Measurements from ENCODE around the gene LETM1. TPM values are rescaled to one million over a fixed set of nuclear protein-coding genes. Genes with fewer than 3 reads are reported as not detected.

Gene LETM1
- total and polyA plus RNA-seq, 4 donors = 21.7 to 47.1 (median 26.8) TPM

GRCh38 chr4:1856943-1857699, 1.2 kb upstream of the LETM1 start:
- DNase-seq (peak in 1 of 3 donors; percentile 41), ATAC-seq (ENCODE audit: insufficient read depth, low FRiP score) (no peak)
- peaks cover 0 to 2% (median 0%) of the 10 kb centered on the region in 4 donors for H3K36me3 ChIP-seq (ENCODE audit: control insufficient read depth in 4 of 4, insufficient read depth in 4 of 4, low read length in 4 of 4)
- peaks cover 2 to 28% (median 5%) of the 10 kb centered on the region in 5 donors for H3K4me1 ChIP-seq (ENCODE audit: control insufficient read depth in 5 of 5, insufficient read depth in 5 of 5, low read length in 5 of 5)
- peak overlapping the region; percentile 76 to 91 for H3K27ac ChIP-seq (ENCODE audit: low read depth in 1 of 2, low read length in 1 of 2)
- peak overlapping the region; percentile 90 for H3K4me3 ChIP-seq
- WGBS, 2 donors = 26 to 29% methylated on average over 29 to 32 of the region's 32 CpGs
- TF ChIP-seq, protein P1, sequence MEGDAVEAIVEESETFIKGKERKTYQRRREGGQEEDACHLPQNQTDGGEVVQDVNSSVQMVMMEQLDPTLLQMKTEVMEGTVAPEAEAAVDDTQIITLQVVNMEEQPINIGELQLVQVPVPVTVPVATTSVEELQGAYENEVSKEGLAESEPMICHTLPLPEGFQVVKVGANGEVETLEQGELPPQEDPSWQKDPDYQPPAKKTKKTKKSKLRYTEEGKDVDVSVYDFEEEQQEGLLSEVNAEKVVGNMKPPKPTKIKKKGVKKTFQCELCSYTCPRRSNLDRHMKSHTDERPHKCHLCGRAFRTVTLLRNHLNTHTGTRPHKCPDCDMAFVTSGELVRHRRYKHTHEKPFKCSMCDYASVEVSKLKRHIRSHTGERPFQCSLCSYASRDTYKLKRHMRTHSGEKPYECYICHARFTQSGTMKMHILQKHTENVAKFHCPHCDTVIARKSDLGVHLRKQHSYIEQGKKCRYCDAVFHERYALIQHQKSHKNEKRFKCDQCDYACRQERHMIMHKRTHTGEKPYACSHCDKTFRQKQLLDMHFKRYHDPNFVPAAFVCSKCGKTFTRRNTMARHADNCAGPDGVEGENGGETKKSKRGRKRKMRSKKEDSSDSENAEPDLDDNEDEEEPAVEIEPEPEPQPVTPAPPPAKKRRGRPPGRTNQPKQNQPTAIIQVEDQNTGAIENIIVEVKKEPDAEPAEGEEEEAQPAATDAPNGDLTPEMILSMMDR (IDR thresholded peaks at IDR 0.05; ENCODE audit: control extremely low read depth, extremely low read depth) = no peak
- no peaks in the 10 kb centered on the region for H3K27me3 ChIP-seq (ENCODE audit: control insufficient read depth in 3 of 3, insufficient read depth in 3 of 3, low read length in 2 of 3)
- peak overlapping the region in 1 of 2 donors; percentile 11 for H3K9ac ChIP-seq (ENCODE audit: insufficient read depth in 1 of 2, low read length in 2 of 2)
- H3K9me3 ChIP-seq (ENCODE audit: control insufficient read depth in 4 of 4, insufficient read depth in 3 of 4, low read length in 3 of 4) = no peaks in the 10 kb centered on the region

DNA sequence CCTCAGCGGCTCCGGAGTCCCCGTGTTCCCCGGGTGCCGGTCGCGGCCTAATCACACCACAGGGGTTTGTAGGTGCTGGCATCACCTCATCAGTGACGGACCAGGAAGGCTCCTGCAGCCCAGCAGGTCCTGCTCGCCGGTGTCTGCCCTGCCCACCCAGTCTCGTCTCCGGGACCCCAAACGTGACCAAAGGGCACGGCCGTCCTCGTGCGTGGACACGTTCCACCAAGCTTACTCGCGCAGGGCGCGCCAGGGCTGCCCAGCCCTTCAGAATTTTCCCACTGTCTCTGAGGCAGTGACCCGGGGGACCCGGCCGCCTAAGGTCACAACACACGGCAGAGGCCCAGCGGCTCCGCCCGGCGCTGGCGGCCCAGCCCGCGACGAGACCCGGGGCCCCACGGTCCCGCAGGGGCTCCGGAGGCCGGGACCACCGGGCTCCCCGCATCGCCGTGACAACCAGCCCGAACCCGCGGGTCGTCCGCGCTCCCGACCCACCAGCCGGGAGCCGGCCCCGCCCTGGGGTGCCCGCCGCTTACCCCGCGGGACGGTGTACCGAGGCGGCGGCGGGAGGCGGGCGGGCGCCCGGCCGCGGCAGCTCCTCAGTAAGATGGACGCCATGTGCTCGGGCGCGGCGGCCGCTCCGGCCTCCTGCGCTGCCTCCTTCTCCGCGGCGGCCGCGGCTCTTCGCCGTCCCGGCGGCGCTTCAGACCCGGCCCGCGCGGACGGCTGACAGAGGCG, 454 bp downstream of the LETM1 start:
- ATAC-seq (ENCODE audit: insufficient read depth, low FRiP score) = peak; percentile 9
- 1% methylated on average over 76 to 92 of the region's 92 CpGs for WGBS, 2 donors
- Histone ChIP-seq H3K27ac (ENCODE audit: low read depth in 1 of 2, low read length in 1 of 2) (peak overlapping the region; percentile 91 to 95), H3K4me1 (ENCODE audit: control insufficient read depth in 5 of 5, insufficient read depth in 5 of 5, low read length in 5 of 5) (peaks cover 2 to 29% (median 12%) of the 10 kb centered on the region in 5 donors), H3K9ac (ENCODE audit: insufficient read depth in 1 of 2, low read length in 2 of 2) (peak overlapping the region; percentile 37 to 38), H3K4me3 (peak overlapping the region; percentile 90), H3K36me3 (ENCODE audit: control insufficient read depth in 4 of 4, insufficient read depth in 4 of 4, low read length in 4 of 4) (peaks cover 0 to 2% (median 0%) of the 10 kb centered on the region in 4 donors), H3K27me3 (ENCODE audit: control insufficient read depth in 3 of 3, insufficient read depth in 3 of 3, low read length in 2 of 3) (no peaks in the 10 kb centered on the region), H3K9me3 (ENCODE audit: control insufficient read depth in 4 of 4, insufficient read depth in 3 of 4, low read length in 3 of 4) (no peaks in the 10 kb centered on the region)
- TF ChIP-seq, protein P1 (IDR thresholded peaks at IDR 0.05; ENCODE audit: control extremely low read depth, extremely low read depth) = no peak
- no peak for DNase-seq

DNA sequence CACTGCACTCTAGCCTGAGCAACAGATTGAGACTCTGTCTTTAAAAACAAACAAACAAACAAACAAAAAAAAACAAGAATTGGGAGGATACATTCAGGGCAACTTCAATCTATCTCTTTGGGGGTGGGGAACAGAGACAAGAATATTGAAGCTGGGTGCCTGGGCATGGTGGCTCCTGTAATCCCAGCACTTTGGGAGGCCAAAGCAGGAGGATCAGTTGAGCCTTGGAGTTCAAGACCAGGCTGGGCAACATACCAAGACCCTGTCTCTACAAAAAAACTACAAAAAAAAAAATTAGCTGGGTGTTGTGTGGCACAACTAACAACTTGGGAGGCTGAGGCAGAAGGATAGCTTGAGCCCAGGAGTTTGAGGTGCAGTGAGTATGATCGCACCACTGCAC, 1.2 kb downstream of the LETM1 start:
- no peak for ATAC-seq (ENCODE audit: insufficient read depth, low FRiP score)
- Histone ChIP-seq H3K9ac (ENCODE audit: insufficient read depth in 1 of 2, low read length in 2 of 2) (no peak overlapping the region), H3K9me3 (ENCODE audit: control insufficient read depth in 4 of 4, insufficient read depth in 3 of 4, low read length in 3 of 4) (no peaks in the 10 kb centered on the region), H3K27me3 (ENCODE audit: control insufficient read depth in 3 of 3, insufficient read depth in 3 of 3, low read length in 2 of 3) (no peaks in the 10 kb centered on the region), H3K27ac (ENCODE audit: low read depth in 1 of 2, low read length in 1 of 2) (no peak overlapping the region), H3K4me1 (ENCODE audit: control insufficient read depth in 5 of 5, insufficient read depth in 5 of 5, low read length in 5 of 5) (peaks cover 2 to 29% (median 12%) of the 10 kb centered on the region in 5 donors), H3K36me3 (ENCODE audit: control insufficient read depth in 4 of 4, insufficient read depth in 4 of 4, low read length in 4 of 4) (peaks cover 0 to 2% (median 0%) of the 10 kb centered on the region in 4 donors), H3K4me3 (peak overlapping the region; percentile 90)
- TF ChIP-seq, protein P1 (IDR thresholded peaks at IDR 0.05; ENCODE audit: control extremely low read depth, extremely low read depth) = no peak
- WGBS, 2 donors = 65 to 88% methylated on average over 1 of the region's 1 CpG
- no peak for DNase-seq

All from lung (tissue), 12 donors.